ENCODE measurements around the gene TCF7L1.

DNA sequence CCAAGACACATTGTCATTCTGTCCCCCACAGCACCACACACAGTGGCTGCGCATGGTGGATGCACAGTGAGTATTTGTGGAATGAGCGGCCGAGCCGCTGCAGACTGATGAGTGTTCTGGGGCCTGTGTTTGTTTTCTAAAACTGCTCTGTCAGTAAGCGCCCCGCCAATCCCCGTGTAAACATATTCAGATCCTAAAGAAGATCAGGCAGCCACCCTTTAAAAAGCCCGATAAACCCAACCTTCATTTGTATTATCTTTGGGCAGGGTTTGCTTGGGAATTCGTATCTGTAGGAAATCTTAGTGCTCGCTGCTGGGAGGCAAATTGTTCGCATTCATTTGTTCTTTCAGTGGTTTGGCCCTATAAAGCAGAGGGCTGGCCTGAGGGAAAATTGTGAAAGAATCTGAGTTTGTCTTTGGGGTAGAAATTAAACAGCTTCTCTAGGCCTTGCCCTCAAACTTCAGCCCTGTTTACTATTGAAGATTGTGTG lies 126.0 kb downstream of the TCF7L1 start:
- no peak for TF ChIP-seq CTCF (IDR thresholded peaks at IDR 0.05; ENCODE audit: extremely low read depth in 1 of 2, insufficient read depth in 1 of 2, low read depth in 1 of 2, low read length in 2 of 2)
- TF ChIP-seq FOS (IDR thresholded peaks at IDR 0.05; ENCODE audit: borderline replicate concordance, insufficient read depth, low read length) = no peak
- TF ChIP-seq EZH2 (IDR thresholded peaks at IDR 0.05; ENCODE audit: borderline replicate concordance, low read depth, low read length, severe bottlenecking) = no peak
- no peak for TF ChIP-seq MYC (IDR thresholded peaks at IDR 0.05; ENCODE audit: low read depth, low read length)
- no peak for TF ChIP-seq POLR2A (IDR thresholded peaks at IDR 0.05; ENCODE audit: low read depth, low read length)
- TF ChIP-seq GATA2 (IDR thresholded peaks at IDR 0.05; ENCODE audit: insufficient read depth, insufficient read length, low read depth, low read length) = no peak
- no peak for TF ChIP-seq POLR2AphosphoS5 (IDR thresholded peaks at IDR 0.05; ENCODE audit: insufficient read depth, low read depth, low read length)
- TF ChIP-seq, protein P1, sequence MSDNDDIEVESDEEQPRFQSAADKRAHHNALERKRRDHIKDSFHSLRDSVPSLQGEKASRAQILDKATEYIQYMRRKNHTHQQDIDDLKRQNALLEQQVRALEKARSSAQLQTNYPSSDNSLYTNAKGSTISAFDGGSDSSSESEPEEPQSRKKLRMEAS (IDR thresholded peaks at IDR 0.05; ENCODE audit: insufficient read depth, insufficient read length) = no peak

Data from endothelial cell of umbilical vein (primary cell).